HFF-Myc (cell line): ENCODE data around the gene DDX31.

Experiments used
- DNase-seq: peaks from one replicate; pipeline ENCODE4 v3.0.0-alpha.2; 2011; ENCODE audit warnings: low read depth; ENCODE audit errors: extremely low read depth
- H3K4me3 ChIP-seq: replicated peaks from 2 replicates; pipeline ENCODE4 v1.5.1; 2011; ENCODE audit warnings: low read depth, mild to moderate bottlenecking, control low read depth, low read length
- CTCF ChIP-seq: IDR thresholded peaks from 2 replicates; pipeline ENCODE4 v1.5.1; 2012; ENCODE audit warnings: mild to moderate bottlenecking, low read depth, low read length, control low read depth; ENCODE audit errors: missing control alignments

The DDX31 gene

GRCh38 chr9:132631280-132631679 lies 38.5 kb downstream of the DDX31 start:
- no peak for TF ChIP-seq CTCF
- no peak overlapping the region for H3K4me3 ChIP-seq
- DNase-seq: no peak

- TF ChIP-seq CTCF: no peak
- no peak for DNase-seq
- H3K4me3 ChIP-seq: no peak overlapping the region
Observed at GRCh38 chr9:132630811-132631210, 39.0 kb downstream of the DDX31 start.

- no peak for DNase-seq
- TF ChIP-seq CTCF: no peak
- H3K4me3 ChIP-seq: no peak overlapping the region
Observed at GRCh38 chr9:132630116-132630515, 39.7 kb downstream of the DDX31 start.

- H3K4me3 ChIP-seq: no peak overlapping the region
- no peak for TF ChIP-seq CTCF
- no peak for DNase-seq
Observed at GRCh38 chr9:132628746-132629145, 41.0 kb downstream of the DDX31 start.

- H3K4me3 ChIP-seq: no peak overlapping the region
- no peak for TF ChIP-seq CTCF
- DNase-seq: no peak
Observed at GRCh38 chr9:132627594-132627993, 42.2 kb downstream of the DDX31 start.

GRCh38 chr9:132627106-132627505 lies 42.7 kb downstream of the DDX31 start:
- no peak for DNase-seq
- no peak overlapping the region for H3K4me3 ChIP-seq
- TF ChIP-seq CTCF: no peak

GRCh38 chr9:132626285-132626684 lies 43.5 kb downstream of the DDX31 start:
- no peak for TF ChIP-seq CTCF
- DNase-seq: no peak
- H3K4me3 ChIP-seq: no peak overlapping the region
